ENCODE measurements around the gene EPHA3. TPM values are rescaled to one million over a fixed set of nuclear protein-coding genes. Genes with fewer than 3 reads are reported as not detected.

Gene EPHA3
- total RNA-seq, 1 donor from 2014 or later, result 0.04 TPM

DNA sequence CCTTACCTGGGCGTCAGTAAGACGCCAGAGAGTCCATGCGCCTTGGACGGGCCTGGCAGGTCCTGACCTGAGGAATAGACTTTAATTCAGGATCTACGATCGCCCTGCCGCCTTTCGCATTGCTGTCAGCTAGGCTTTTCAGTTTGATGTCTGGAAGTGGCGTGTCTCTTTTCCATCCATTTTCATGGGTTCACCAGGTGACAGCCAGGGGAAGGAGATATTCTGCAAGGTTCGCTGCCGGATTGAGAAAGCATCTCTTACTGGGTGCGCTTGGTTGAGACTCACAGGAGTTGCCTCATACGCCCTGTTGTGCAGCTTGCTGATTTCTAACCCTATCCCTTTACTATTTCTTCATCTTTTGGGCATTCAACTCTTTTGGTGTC lies 7.4 kb downstream of the EPHA3 start:
- peak overlapping the region; percentile 59 for H3K4me3 ChIP-seq (ENCODE audit: low read depth, low read length)
- no peak for DNase-seq (ENCODE audit: low read depth)
- TF ChIP-seq, protein P1, sequence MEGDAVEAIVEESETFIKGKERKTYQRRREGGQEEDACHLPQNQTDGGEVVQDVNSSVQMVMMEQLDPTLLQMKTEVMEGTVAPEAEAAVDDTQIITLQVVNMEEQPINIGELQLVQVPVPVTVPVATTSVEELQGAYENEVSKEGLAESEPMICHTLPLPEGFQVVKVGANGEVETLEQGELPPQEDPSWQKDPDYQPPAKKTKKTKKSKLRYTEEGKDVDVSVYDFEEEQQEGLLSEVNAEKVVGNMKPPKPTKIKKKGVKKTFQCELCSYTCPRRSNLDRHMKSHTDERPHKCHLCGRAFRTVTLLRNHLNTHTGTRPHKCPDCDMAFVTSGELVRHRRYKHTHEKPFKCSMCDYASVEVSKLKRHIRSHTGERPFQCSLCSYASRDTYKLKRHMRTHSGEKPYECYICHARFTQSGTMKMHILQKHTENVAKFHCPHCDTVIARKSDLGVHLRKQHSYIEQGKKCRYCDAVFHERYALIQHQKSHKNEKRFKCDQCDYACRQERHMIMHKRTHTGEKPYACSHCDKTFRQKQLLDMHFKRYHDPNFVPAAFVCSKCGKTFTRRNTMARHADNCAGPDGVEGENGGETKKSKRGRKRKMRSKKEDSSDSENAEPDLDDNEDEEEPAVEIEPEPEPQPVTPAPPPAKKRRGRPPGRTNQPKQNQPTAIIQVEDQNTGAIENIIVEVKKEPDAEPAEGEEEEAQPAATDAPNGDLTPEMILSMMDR (IDR thresholded peaks at IDR 0.05; ENCODE audit: insufficient read depth, low read length, poor library complexity, severe bottlenecking), result no peak
- H3K36me3 ChIP-seq (ENCODE audit: control insufficient read depth, insufficient read depth, low read length), result no peaks in the 10 kb centered on the region
- no peaks in the 10 kb centered on the region for H3K27me3 ChIP-seq (ENCODE audit: control insufficient read depth, insufficient read depth, low read length)

DNA sequence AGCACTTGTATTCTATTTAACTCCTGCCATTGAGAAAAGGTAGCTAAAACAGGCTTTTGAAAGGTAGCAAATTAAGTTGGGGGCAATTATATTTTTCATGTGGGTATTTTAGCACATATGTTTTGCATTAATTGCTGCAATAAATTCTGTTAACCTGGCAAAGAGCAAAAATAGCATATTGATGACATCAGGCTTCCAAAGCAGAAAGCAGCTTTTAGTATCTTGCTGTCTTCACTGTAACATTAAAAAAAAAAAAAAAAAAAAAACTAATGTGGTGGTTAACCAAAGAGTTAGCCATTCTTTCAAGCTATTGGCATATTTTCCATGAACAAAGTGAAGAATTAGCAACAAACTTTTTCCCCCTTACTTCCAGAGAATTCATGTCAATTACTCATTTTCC lies 9.1 kb downstream of the EPHA3 start:
- DNase-seq (ENCODE audit: low read depth), result no peak
- H3K27me3 ChIP-seq (ENCODE audit: control insufficient read depth, insufficient read depth, low read length), result no peaks in the 10 kb centered on the region
- H3K36me3 ChIP-seq (ENCODE audit: control insufficient read depth, insufficient read depth, low read length), result no peaks in the 10 kb centered on the region
- TF ChIP-seq, protein P1 (IDR thresholded peaks at IDR 0.05; ENCODE audit: insufficient read depth, low read length, poor library complexity, severe bottlenecking), result no peak
- no peak overlapping the region for H3K4me3 ChIP-seq (ENCODE audit: low read depth, low read length)

DNA sequence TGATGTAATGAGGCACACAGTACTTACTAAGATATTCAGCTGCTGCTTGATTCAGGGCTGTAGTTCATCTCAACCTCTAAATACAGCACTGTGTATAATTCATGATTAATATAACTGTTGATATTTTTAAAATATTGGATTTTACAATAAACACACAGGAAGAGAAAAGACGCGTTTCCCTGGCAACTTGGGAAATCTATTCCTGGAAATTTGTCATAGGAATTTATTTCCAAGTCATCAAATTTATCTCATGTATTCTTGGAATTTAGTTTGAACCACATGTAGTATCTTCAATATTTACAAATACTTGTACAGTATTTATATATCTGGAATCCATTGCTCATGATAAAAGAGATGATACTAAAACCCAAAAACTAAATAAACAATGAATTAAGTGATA lies 30.6 kb downstream of the EPHA3 start:
- no peak overlapping the region for H3K4me3 ChIP-seq (ENCODE audit: low read depth, low read length)
- no peaks in the 10 kb centered on the region for H3K36me3 ChIP-seq (ENCODE audit: control insufficient read depth, insufficient read depth, low read length)
- no peak for DNase-seq (ENCODE audit: low read depth)
- H3K27me3 ChIP-seq (ENCODE audit: control insufficient read depth, insufficient read depth, low read length), result no peaks in the 10 kb centered on the region
- TF ChIP-seq, protein P1 (IDR thresholded peaks at IDR 0.05; ENCODE audit: insufficient read depth, low read length, poor library complexity, severe bottlenecking), result no peak

DNA sequence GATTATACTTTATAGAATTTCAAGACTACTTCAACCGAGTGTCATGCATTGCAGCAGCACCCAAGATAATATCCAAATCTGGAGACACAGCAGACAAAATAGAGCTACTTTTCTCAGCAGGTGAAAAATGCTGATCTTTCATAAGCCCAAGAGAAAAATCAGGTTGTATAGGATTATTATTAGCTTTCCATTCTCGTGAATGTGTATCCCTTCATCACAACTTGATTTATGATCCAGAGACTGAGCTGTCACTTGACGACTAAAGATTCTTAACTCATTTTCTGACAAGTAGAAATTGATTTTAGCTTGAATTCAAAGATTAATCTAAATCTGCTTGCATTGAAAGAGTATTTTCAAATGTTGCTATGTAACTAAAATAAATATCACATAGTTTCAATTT lies 32.4 kb downstream of the EPHA3 start:
- Histone ChIP-seq H3K36me3 (ENCODE audit: control insufficient read depth, insufficient read depth, low read length) (no peaks in the 10 kb centered on the region), H3K4me3 (ENCODE audit: low read depth, low read length) (no peak overlapping the region), H3K27me3 (ENCODE audit: control insufficient read depth, insufficient read depth, low read length) (no peaks in the 10 kb centered on the region)
- TF ChIP-seq, protein P1 (IDR thresholded peaks at IDR 0.05; ENCODE audit: insufficient read depth, low read length, poor library complexity, severe bottlenecking), result no peak
- no peak for DNase-seq (ENCODE audit: low read depth)

DNA sequence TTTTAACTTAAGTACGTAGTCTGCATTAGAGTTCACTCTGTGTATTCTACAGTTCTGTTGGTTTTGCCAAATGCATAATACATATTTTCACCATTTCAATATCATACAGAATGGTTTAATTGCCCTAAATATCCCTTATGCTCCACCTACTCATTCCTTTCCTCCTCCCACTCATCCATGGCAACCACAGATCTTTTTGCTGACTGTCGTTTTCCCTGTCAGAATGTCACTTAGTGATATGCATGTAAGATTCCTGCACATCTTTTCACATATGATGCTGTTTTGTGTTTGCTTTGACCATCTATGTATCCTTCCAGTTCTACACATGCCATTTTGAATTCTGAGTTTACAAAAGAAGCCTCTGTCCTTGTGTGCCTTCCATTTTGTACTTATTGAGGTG lies 36.7 kb downstream of the EPHA3 start:
- TF ChIP-seq, protein P1 (IDR thresholded peaks at IDR 0.05; ENCODE audit: insufficient read depth, low read length, poor library complexity, severe bottlenecking), result no peak
- H3K27me3 ChIP-seq (ENCODE audit: control insufficient read depth, insufficient read depth, low read length), result no peaks in the 10 kb centered on the region
- no peaks in the 10 kb centered on the region for H3K36me3 ChIP-seq (ENCODE audit: control insufficient read depth, insufficient read depth, low read length)
- no peak overlapping the region for H3K4me3 ChIP-seq (ENCODE audit: low read depth, low read length)
- no peak for DNase-seq (ENCODE audit: low read depth)

DNA sequence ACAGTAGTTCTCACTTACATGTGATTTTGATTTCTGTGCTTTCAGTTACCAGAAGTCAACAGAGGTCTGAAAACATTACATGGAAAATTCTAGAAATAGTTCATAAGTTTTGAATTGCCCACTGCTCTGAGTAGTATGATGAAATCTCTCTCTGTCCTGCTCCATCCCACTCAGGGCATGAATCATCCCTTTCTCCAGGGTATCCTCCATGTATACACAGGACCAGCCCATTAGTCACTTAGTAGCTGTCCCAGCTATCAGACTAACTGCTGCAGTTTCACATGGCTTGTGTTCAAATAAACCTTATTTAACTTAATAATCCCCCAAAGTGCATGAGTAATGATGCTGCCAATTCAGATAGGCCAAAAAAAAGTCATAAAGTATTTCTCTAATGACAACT lies 38.6 kb downstream of the EPHA3 start:
- Histone ChIP-seq H3K4me3 (ENCODE audit: low read depth, low read length) (no peak overlapping the region), H3K36me3 (ENCODE audit: control insufficient read depth, insufficient read depth, low read length) (no peaks in the 10 kb centered on the region), H3K27me3 (ENCODE audit: control insufficient read depth, insufficient read depth, low read length) (no peaks in the 10 kb centered on the region)
- TF ChIP-seq, protein P1 (IDR thresholded peaks at IDR 0.05; ENCODE audit: insufficient read depth, low read length, poor library complexity, severe bottlenecking), result no peak
- DNase-seq (ENCODE audit: low read depth), result peak; percentile 78
